Hematopoietic multipotent progenitor cell treated with erythropoietin and hydrocortisone succinate and interleukin-3 and kit ligand, for 17 days (in vitro differentiated cells): ENCODE data around the gene ANO8.
A peak's percentile ranks its signal among the peaks of the same experiment; 100 is the strongest.
"Not testable (repeated sequence)": the region's sequence is repeated elsewhere in the genome, so short reads cannot be mapped to it uniquely, and the experiment has no call there.

Experiments used
- DNase-seq: peaks from one replicate; pipeline ENCODE4 v3.0.0-alpha.2; 2015; ENCODE audit warnings: low spot score

The ANO8 gene

DNA sequence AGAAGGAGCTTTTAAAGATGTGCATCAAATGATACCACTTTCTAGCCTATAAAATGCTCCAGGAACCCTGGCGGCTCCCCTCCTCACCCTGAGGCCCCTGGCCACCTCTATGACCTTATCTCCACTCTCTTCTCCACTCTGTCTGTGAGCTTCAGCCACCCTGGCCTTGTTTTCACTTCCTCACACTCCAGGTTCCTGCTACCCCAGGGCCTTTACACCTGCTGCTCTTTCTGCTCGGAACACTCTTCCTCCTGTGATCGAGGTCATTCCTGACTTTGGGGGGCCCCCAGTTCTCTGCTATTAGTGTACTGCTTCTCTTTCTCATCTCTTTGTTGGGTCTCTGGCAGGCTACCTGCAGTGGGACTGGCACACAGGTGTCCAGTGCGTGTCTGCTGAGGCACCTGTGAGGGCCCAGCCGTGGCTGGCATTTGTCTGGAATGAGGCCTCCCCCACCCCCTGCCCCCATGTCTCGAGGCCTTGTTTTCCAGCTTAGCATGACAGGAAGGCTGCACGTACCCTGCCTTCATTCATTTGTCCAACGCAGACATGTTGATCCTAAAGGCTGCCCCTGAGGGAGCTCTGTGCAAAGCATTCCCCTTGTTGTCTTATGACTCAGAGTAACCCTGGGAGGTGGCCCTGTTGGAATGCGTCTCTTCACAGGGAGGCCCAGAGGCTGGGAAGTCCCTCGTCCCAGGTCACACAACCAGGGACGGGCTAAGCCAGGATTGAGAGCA is 23.0 kb downstream of the ANO8 start:
- no peak for DNase-seq

DNA sequence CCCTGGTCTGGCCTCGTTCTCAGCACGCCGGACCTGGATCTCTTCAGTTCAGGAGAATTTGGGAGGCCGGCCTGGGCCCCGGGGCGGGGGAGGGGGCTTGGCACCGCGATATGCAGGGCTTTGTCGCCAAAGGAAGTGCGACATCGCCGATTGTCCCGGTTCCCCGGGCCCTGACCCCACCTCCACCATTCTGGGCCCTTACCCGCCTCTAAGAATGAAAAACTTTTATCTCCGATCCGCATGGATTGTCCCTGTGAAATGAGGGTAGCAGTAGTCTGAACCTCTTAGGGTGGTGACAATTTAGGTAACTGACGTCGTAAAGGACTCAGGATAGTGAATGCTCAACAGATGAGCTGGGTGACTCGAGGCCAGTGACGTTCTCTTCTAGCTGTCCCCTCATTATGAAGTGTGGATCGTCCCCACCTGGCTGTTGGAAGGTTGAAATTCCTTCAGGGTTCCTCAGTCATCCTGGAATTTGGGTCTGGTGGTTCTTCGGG is 24.6 kb downstream of the ANO8 start:
- peak; percentile 30 for DNase-seq

GRCh38 chr19:17309198-17309964 is 25.3 kb downstream of the ANO8 start, which contains the start of gene DDA1:
TSS of gene DDA1 (plus strand) at chr19:17309563. CDS start at chr19:17309655, 92 bp downstream.
- DNase-seq = peak; percentile 100

- no peak for DNase-seq
These were observed 26.7 kb downstream of the ANO8 start for GRCh38 chr19:17307876-17308377.

DNA sequence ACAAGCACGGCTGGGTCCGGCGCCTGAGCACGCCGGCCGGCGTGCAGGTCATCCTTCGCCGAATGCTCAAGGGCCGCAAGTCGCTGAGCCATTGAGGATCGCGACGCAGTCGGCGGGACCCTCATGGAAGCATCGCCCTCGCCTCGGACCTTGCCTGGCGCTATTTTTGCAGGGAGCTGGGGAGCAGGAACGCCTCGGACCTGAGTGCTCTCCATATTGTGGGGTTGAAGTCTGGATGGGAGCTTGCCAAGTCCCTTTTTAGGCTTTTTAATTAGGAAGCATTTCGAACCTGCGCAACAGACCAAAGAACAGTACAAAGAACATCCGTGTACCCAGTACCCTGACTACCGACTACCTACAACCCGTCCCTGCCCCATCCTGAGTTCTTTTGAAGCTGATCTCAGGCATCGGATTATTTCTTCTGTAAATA is 28.4 kb downstream of the ANO8 start:
- DNase-seq = no peak

- peak; percentile 99 for DNase-seq
These were observed 29.0 kb downstream of the ANO8 start, which contains the start of gene MRPL34 for GRCh38 chr19:17305517-17306284. TSS of gene MRPL34 (plus strand) at chr19:17305872. CDS start at chr19:17305893, 21 bp downstream.

- no peak for DNase-seq
These were observed 29.5 kb downstream of the ANO8 start for GRCh38 chr19:17305216-17305516.

GRCh38 chr19:17304386-17305215 is 30.1 kb downstream of the ANO8 start:
- no peak for DNase-seq

DNA sequence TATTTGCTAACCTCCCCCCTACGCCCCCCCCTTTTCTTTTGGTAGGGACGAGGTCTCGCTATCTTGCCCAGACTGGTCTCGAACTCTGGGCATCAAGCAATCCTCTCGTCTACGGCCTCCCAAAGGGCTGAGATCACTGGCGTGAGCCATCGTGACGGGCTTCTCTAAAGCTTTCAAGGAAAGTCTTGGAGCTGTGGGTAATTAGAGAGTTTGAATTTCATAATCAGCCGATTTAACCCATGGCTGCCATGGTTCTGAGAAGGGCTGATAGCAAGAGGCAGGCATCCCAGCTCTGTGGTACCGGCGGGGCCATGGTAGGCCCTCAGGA is 30.8 kb downstream of the ANO8 start:
- no peak for DNase-seq

DNA sequence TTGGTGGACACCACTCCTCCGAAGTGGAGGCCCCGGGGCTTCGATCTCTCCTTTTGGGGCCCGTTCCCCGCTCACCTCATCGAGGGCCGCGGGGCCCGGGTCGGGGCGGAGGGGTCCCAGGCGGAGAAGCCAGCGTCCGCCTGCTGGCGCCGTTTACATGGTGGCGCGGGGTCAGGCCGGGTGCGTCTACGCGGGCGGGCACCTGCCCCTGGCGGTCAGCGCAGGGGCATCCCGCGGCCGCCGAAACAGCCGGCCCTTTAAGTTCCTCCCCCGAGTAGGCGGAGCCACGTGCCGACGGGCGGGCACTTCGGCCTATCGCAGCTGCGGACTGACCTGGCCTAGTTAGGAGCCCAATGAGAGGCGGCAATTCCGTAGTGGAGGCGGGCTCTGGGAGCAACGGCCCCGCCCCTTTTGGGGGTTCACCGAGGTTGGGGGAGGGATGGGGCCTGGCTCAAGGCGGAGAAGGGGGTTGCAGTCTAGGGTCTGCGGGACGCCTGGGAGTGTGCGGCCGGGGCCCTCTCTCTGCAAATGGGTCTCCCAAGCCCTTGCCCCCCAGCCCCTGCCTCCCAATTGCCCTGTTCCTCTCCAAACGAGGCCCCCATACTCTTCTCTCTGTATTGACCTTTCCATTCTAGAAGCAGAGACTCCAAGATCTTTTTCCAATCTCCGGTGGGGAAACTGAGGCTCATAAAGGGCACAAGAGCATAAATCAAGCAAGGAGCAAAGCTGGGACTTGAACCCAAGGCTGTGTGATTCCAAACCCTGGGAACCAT is 31.3 kb downstream of the ANO8 start, which contains the start of gene ABHD8:
Gene ABHD8, minus strand, starts transcription at position 259 of the 773 bp plus-strand sequence. CDS start 1,809 bp downstream, outside the sequence.
- peak; percentile 92 for DNase-seq

- DNase-seq = no peak
These were observed 32.1 kb downstream of the ANO8 start for GRCh38 chr19:17302391-17303166.

DNA sequence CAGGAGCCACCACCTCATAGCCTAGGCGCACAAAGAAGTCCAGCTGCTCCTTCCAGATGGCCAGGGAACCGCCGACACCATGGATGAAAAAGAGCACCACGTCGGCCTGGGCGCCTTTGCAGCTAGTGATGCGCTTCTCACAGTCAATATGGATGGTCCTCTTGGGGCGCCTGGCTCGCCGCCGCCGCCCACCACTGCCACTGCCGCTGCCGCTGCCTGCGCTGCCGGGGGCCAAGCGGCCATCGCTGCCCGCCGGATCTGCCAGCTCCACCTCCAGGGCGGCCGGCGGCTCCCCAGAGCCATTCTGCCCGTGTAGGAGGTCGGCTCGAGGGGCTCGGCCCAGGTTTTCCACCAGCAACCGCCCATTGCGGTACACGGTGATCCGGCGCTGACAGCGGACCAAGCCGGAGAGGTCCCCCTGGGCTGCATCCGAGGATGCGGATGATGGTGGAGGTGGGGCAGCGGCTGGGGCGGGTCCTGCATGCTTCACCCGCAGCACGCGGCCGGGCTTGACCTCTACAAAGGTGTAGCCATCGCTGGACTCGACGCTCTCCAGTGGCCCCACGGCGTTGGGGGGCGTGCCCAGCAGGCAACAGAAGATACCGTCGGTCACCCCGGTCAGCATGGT is 33.5 kb downstream of the ANO8 start:
- DNase-seq = no peak

DNA sequence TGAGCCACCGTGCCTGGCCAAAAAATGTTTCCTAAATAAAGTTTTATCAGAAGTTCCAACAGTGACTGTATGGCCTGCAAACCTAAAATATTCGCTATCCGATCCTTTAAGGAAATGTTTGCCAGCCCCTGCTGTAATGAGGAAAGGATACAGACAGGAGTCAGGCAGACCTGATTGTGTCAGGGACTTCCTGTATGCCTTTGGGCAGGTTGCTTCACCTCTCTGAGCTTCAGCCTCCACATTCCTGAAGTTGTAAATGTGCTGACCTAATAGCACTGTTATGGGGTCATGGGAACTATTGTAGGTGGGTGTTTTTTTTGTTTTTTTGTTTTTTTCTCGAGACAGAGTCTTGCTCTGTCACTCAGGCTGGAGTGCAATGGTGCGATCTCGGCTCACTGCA is 37.7 kb downstream of the ANO8 start:
- DNase-seq = no peak

GRCh38 chr19:17296273-17296672 is 38.4 kb downstream of the ANO8 start:
- DNase-seq = no peak

DNA sequence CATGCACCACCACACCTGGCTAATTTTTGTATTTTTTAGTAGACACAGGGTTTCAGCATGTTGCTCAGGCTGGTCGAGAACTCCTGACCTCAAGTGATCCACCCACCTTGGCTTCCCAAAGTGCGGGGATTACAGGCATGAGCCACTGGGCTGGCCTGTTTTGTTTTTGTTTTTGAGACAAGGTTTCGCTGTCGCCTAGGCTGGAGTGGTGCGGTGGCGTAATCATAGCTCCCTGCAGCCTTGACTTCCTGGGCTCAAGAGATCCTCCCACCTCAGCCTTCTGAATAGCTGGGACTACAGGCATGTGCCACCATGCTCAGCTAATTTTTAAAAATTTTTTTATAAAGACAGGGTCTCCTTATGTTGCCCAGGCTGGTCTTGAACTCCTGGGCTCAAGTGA is 39.1 kb downstream of the ANO8 start:
- DNase-seq = not testable (repeated sequence)

DNA sequence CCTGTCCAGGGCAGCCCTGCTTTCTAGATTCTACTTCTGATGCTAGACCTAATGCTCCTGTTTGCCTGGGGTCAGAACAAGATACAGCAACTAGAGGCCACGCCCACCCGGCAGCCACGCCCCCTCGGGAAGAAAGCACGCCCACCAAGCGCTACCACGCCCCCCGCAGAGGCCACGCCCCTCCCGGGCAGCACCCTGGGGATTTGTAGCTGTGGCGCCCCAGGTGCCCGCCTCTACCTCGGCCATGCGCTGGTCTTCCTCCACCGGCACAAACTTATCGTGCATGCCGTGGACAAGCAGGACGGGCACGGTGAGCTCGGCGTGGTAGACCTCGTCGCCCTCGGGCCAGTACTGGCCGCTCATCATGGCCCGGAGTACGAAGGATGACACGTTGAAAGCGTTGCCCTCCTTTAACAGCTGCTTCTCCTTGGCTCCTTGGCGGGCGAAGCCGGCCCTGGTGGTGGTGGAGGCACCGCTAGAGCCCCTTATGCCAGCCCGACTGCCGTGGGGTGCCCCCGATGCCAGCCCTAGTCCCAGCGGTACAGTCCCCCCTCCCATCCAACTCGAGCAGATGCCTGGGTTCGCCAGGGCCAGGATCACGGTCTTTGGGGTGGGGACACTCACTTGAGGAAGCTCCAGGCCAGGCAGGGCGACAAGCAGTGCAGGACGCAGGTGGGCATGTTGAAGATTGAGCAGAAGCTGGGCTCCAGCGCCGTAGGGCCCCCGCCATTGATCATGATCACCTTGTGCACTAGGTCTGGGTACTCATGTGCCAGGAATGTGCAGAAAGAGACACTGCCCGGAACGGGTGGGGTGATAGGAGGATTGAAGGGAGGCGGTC is 40.4 kb downstream of the ANO8 start:
- peak; percentile 71 for DNase-seq

GRCh38 chr19:17293605-17294004 is 41.0 kb downstream of the ANO8 start:
- no peak for DNase-seq
